IPS-18a (cell line): ENCODE results near the gene MARK4.
"Not testable (repeated sequence)": the region's sequence is repeated elsewhere in the genome, so short reads cannot be mapped to it uniquely, and the experiment has no call there.

Source experiments
- H3K27ac ChIP-seq: one replicate; pipeline ENCODE4 v1.5.1; 2013; ENCODE audit warnings: low read length
- H3K27me3 ChIP-seq: one replicate; pipeline ENCODE4 v1.6.1; 2013; ENCODE audit warnings: mild to moderate bottlenecking, low read length; ENCODE audit not compliant: control insufficient read depth, insufficient read depth
- H3K36me3 ChIP-seq: one replicate; pipeline ENCODE4 v1.6.1; 2013; ENCODE audit warnings: low read depth, low read length; ENCODE audit not compliant: control insufficient read depth
- H3K4me1 ChIP-seq: one replicate; pipeline ENCODE4 v1.6.1; 2013; ENCODE audit warnings: low read depth, low read length; ENCODE audit not compliant: control insufficient read depth
- H3K4me3 ChIP-seq: one replicate; pipeline ENCODE4 v1.5.1; 2013; ENCODE audit warnings: low read length
- H3K9ac ChIP-seq: one replicate; pipeline ENCODE4 v1.6.1; 2013; ENCODE audit warnings: mild to moderate bottlenecking, low read length, moderate library complexity
- H3K9me3 ChIP-seq: one replicate; pipeline ENCODE4 v1.6.1; 2013; ENCODE audit warnings: low read depth, low read length; ENCODE audit not compliant: control insufficient read depth

MARK4 gene

DNA sequence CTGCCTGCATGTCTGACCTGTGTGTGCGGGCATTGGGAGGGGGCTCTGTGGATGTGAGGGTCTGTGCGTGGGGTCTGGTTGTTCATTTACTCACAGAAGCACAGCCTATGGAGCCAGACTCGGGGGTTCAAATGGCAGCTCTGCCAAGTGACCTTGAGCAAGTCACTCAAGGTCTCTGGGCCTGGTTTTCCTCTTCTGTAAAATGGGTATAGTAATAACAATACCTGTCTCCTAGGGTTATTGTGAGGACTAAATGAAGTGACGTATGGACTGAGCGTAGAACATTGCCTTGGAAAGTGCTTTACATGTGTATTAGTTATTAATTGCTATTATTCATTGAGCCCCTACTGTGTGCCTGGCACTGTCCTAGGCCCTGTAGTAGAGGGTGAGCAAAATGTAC is 47.2 kb downstream of the MARK4 start:
- Histone ChIP-seq H3K27ac (no peak overlapping the region), H3K4me1 (no peaks in the 10 kb centered on the region), H3K9me3 (no peaks in the 10 kb centered on the region), H3K4me3 (no peak overlapping the region), H3K27me3 (no peaks in the 10 kb centered on the region), H3K9ac (no peak overlapping the region), H3K36me3 (no peaks in the 10 kb centered on the region)

- Histone ChIP-seq H3K9me3 (no peaks in the 10 kb centered on the region), H3K9ac (no peak overlapping the region), H3K27me3 (peaks cover 9% of the 10 kb centered on the region), H3K4me3 (no peak overlapping the region), H3K4me1 (no peaks in the 10 kb centered on the region), H3K27ac (no peak overlapping the region), H3K36me3 (no peaks in the 10 kb centered on the region)
These were observed 48.6 kb downstream of the MARK4 start for GRCh38 chr19:45299719-45300118.

GRCh38 chr19:45302416-45302815 is 51.3 kb downstream of the MARK4 start:
- no peaks in the 10 kb centered on the region for H3K9me3 ChIP-seq

DNA sequence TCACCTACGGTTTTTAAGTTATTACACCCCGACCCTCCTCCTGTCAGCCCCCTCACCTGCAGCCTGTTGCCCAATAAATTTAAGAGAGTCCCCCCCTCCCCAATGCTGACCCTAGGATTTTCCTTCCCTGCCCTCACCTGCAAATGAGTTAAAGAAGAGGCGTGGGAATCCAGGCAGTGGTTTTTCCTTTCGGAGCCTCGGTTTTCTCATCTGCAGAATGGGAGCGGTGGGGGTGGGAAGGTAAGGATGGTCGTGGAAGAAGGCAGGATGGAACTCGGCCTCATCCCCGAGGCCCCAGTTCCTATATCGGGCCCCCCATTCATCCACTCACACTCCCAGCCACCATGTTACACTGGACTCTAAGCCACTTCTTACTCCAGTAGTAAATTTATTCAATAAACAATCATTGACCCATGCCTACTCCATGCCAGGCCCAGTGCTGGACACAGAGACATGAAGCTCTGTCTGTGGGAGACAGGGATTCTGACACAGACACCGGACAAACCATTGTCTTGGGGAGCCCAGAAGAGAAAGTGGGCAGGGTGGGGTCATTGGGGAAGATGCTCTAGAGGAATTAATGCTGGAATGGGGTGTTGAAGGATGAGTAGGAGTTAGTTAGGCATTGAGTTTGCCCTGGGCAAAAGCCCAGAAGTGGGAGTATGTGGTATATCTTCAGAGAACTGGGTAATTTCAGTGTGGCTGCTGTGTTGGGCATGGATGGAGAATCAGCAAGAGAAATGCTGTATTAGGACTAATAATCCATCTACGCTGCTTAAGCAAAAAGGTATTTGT is 52.4 kb downstream of the MARK4 start:
- Histone ChIP-seq H3K4me3 (no peak overlapping the region), H3K4me1 (peaks cover 5% of the 10 kb centered on the region), H3K36me3 (no peaks in the 10 kb centered on the region), H3K9me3 (no peaks in the 10 kb centered on the region), H3K27me3 (peaks cover 17% of the 10 kb centered on the region), H3K27ac (no peak overlapping the region), H3K9ac (no peak overlapping the region)

More at GRCh38 chr19:45302416-45302815, 51.3 kb downstream of the MARK4 start:
- no peak overlapping the region for H3K4me3 ChIP-seq
- H3K4me1 ChIP-seq, result peaks cover 3% of the 10 kb centered on the region
- no peak overlapping the region for H3K9ac ChIP-seq
- H3K36me3 ChIP-seq, result no peaks in the 10 kb centered on the region
- H3K27ac ChIP-seq, result no peak overlapping the region
- H3K27me3 ChIP-seq, result peaks cover 17% of the 10 kb centered on the region

DNA sequence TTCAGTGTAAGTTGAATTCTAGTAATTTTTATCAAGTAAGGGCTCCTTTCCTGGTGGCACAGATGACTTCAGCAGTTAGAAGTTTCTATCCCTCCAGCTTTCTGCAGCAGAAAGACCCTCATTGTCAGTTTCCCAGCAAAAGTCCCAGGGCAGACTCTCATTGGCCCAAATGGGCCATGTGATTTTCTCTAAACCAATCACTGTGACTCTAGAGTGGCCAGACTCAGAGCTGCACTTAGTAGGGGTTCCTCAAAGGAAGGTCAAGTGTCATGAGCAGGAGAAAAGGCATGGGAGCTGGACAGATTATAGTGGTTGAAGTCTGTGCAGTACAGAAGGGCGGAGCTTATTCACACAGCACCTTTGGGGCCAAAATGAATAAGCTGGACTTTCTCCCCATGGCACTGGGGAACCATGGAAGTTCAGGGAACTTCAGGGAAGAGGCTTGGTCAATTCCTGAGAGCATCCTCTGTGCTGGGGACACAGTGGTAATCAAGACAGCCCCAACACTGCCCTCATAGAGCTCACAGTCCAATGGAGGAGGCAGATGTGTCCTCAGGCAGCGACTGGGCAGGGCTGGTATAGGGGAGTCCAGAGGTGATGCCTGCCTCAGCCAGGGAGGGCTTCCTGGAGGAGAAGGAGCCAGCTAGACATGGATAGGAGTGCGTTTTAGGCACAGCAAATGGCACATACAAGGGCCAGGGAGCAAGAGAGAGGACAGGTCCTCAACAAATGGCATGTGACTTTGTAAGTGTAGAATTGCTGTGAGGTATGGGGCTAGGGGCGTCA is 53.3 kb downstream of the MARK4 start:
- H3K27me3 ChIP-seq, result peaks cover 17% of the 10 kb centered on the region
- no peak overlapping the region for H3K27ac ChIP-seq
- no peaks in the 10 kb centered on the region for H3K9me3 ChIP-seq
- H3K36me3 ChIP-seq, result no peaks in the 10 kb centered on the region
- peaks cover 6% of the 10 kb centered on the region for H3K4me1 ChIP-seq
- no peak overlapping the region for H3K4me3 ChIP-seq
- H3K9ac ChIP-seq, result no peak overlapping the region

- Histone ChIP-seq H3K4me1 (peaks cover 6% of the 10 kb centered on the region), H3K4me3 (no peak overlapping the region), H3K36me3 (no peaks in the 10 kb centered on the region), H3K27me3 (peaks cover 17% of the 10 kb centered on the region), H3K9ac (no peak overlapping the region), H3K27ac (no peak overlapping the region), H3K9me3 (no peaks in the 10 kb centered on the region)
These were observed 53.9 kb downstream of the MARK4 start for GRCh38 chr19:45305007-45305406.

DNA sequence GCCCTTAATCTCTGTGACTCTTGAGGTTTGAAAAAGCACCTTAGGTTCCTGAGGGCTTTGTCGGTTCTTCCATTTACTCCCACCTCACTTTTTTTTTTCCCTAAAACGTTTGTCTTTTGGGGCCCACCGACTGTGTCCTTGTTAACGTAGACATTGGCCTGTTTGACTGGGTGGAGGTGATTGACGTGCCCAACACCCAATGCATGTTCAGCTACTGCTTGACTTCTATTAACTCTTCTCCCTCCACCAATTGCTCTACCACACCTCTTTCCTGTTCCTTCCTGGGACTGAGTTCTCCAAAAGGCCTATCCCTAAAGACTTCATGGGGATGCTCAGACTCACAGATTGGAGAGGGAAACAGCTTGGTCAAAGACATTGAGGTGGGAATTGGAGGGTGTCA is 54.4 kb downstream of the MARK4 start:
- H3K4me1 ChIP-seq, result peaks cover 6% of the 10 kb centered on the region
- H3K36me3 ChIP-seq, result no peaks in the 10 kb centered on the region
- peaks cover 17% of the 10 kb centered on the region for H3K27me3 ChIP-seq
- H3K9ac ChIP-seq, result no peak overlapping the region
- H3K27ac ChIP-seq, result no peak overlapping the region
- H3K9me3 ChIP-seq, result no peaks in the 10 kb centered on the region
- no peak overlapping the region for H3K4me3 ChIP-seq

GRCh38 chr19:45306040-45306439 is 55.0 kb downstream of the MARK4 start:
- Histone ChIP-seq H3K9me3 (no peaks in the 10 kb centered on the region), H3K27ac (no peak overlapping the region), H3K4me1 (peaks cover 6% of the 10 kb centered on the region), H3K9ac (no peak overlapping the region), H3K27me3 (peaks cover 17% of the 10 kb centered on the region), H3K4me3 (no peak overlapping the region), H3K36me3 (no peaks in the 10 kb centered on the region)

DNA sequence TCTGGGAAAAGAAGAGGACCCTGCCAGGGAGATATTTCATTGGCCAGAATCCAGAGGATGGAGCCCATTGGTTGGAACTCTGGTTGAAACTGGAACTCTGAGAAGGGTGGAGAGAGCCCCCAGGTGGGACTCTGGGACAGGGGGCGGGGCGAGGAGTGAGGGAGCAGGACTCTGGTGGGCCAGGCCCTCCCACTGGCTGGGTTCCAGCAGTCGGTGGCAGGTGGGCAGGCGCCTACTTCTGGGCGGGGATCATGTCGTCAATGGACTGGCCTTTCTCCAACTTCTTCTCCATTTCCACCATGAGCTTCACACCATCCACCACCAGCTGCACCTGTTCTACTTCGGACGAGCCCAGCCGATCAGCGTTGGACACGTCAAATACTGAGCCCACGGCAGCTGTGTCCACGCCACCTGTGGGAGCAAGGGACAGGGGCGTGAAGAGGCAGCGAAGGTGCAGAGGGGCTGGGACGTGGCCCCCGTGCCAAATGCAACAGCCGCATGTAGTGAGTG is 55.5 kb downstream of the MARK4 start:
- Histone ChIP-seq H3K9me3 (no peaks in the 10 kb centered on the region), H3K27ac (no peak overlapping the region), H3K27me3 (peaks cover 17% of the 10 kb centered on the region), H3K4me1 (peaks cover 6% of the 10 kb centered on the region), H3K4me3 (no peak overlapping the region), H3K9ac (no peak overlapping the region), H3K36me3 (no peaks in the 10 kb centered on the region)

GRCh38 chr19:45307361-45307760 is 56.3 kb downstream of the MARK4 start:
- Histone ChIP-seq H3K27ac (no peak overlapping the region), H3K9ac (no peak overlapping the region), H3K27me3 (peaks cover 17% of the 10 kb centered on the region), H3K4me1 (peaks cover 6% of the 10 kb centered on the region), H3K36me3 (no peaks in the 10 kb centered on the region), H3K4me3 (no peak overlapping the region), H3K9me3 (no peaks in the 10 kb centered on the region)

DNA sequence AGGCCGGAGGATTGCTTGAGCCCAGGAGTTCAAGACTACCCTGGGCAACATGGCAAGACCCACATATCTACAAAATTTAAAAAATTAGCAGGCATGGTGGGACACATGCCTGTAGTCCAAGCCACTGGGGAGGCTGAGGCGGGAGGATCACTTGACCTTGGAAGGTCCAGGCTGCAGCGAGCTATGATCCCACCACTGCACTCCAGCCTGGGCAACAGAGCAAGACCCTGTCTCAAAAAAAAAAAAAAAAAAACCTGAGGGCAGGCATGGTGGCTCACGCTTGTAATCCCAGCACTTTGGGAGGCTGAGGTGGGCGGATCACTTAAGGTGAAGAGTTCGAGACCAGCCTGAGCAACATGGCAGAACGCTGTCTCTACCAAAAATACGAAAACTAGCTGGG is 58.3 kb downstream of the MARK4 start:
- not testable (repeated sequence) for H3K4me1 ChIP-seq, H3K9ac ChIP-seq, H3K4me3 ChIP-seq, H3K36me3 ChIP-seq, H3K9me3 ChIP-seq, H3K27ac ChIP-seq
- peaks cover 25% of the 10 kb centered on the region for H3K27me3 ChIP-seq
